MCF 10A (cell line): ENCODE measurements around the gene IFI44. TPM values are rescaled to one million over a fixed set of nuclear protein-coding genes. Genes with fewer than 3 reads are reported as not detected.

Source experiments
- BruUV-seq: library from RNA; stranded (reverse); fragments of 400-500 nt; replicated peaks from 2 replicates; lab custom pipeline; 2021; lab: Mats Ljungman, UMichigan
- CTCF ChIA-PET: fragments of 300-600 bp; sonication (Branson Sonifier 250); formaldehyde crosslinking; extraction: SDS; loops from one replicate; lab custom pipeline; 2021; ENCODE audit warnings: antibody characterized with exemption, inconsistent platforms; lab: Yijun Ruan, JAX
- POLR2A ChIA-PET: fragments of 300-600, 350-650 bp; sonication (Branson Sonifier 250); formaldehyde crosslinking; extraction: SDS; loops from one replicate; lab custom pipeline; 2020; ENCODE audit warnings: antibody characterized with exemption, inconsistent platforms; lab: Yijun Ruan, JAX
- DNase-seq: peaks from one replicate; pipeline ENCODE4 v3.0.0-alpha.2; 2018; ENCODE audit not compliant: unreplicated experiment
- H3K27ac Mint-ChIP-seq: one replicate; pipeline ENCODE4 v1.8.0; 2022; ENCODE audit warnings: mild to moderate bottlenecking, low read depth, mixed read lengths; ENCODE audit not compliant: unreplicated experiment
- H3K27me3 Mint-ChIP-seq: one replicate; pipeline ENCODE4 v1.8.0; 2022; ENCODE audit warnings: mixed read lengths; ENCODE audit not compliant: insufficient read depth, unreplicated experiment
- H3K36me3 Mint-ChIP-seq: one replicate; pipeline ENCODE4 v1.8.0; 2022; ENCODE audit warnings: mild to moderate bottlenecking, moderate library complexity, mixed read lengths; ENCODE audit not compliant: insufficient read depth, unreplicated experiment
- H3K4me1 Mint-ChIP-seq: one replicate; pipeline ENCODE4 v1.8.0; 2022; ENCODE audit warnings: mixed read lengths; ENCODE audit not compliant: insufficient read depth, unreplicated experiment
- H3K4me3 Mint-ChIP-seq: one replicate; pipeline ENCODE4 v1.8.0; 2022; ENCODE audit warnings: mild to moderate bottlenecking, moderate library complexity, mixed read lengths; ENCODE audit not compliant: unreplicated experiment
- H3K9me3 Mint-ChIP-seq: one replicate; pipeline ENCODE4 v1.8.0; 2022; ENCODE audit warnings: mixed read lengths; ENCODE audit not compliant: unreplicated experiment
- intact Hi-C: fragments of 100-400 bp; cut with micrococcal nuclease; formaldehyde crosslinking; loops from 2 replicates; pipeline ENCODE4 v1.14.1; 2022
- total RNA-seq: library from RNA; stranded (reverse); gene quantifications from 2 replicates; pipeline ENCODE4 v1.2.3, GENCODE V29; 2022
- TF ChIP-seq, protein P1 (sequence below): fragments of 200-600 bp; IDR thresholded peaks from one replicate; pipeline ENCODE4 v1.8.0; 2022; ENCODE audit warnings: antibody characterized with exemption, mild to moderate bottlenecking; ENCODE audit not compliant: unreplicated experiment

Gene IFI44
- total RNA-seq, 1 experiment from 2014 or later = 7.5 TPM

DNA sequence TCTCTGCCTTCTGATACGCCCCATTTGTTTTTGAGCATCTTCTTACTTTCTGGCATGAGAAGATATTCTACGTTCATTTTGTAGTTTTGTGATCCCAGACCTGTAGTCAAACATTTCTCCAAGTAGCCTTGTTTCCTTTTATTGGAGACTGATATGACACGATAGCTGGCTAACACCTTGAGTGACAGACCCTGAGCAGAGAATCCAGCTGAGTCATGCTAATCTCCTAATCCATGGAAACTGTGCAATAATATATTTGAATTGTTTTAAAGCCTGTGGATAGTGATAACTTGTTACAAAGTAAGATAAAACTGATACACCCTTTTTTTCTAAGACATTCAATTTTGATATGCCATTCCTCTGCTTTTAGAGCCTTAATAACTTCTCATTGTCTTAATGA is 30.6 kb upstream of the IFI44 start:
- Mint-ChIP-seq H3K4me3 (peak overlapping the region; percentile 73), H3K36me3 (no peaks in the 10 kb centered on the region), H3K9me3 (peaks cover 2% of the 10 kb centered on the region), H3K27me3 (no peaks in the 10 kb centered on the region), H3K4me1 (peaks cover 22% of the 10 kb centered on the region), H3K27ac (peak overlapping the region; percentile 75)
- intact Hi-C loops = no loop called here
- no TSS peak for BruUV-seq
- peak; percentile 5 for DNase-seq
- ChIA-PET CTCF (interaction anchor here (1.0 to 4.2 kb wide), 2 partner anchors 47 to 55 kb away, joined by 5 to 43 read pairs; no protein-coding TSS in a partner anchor), POLR2A (interaction anchor here (0.7 to 2.3 kb wide), 3 partner anchors 31 to 640 kb away, joined by 3 to 19 read pairs (median 3); partner anchors contain the start of genes FUBP1 and IFI44)
- TF ChIP-seq, protein P1, sequence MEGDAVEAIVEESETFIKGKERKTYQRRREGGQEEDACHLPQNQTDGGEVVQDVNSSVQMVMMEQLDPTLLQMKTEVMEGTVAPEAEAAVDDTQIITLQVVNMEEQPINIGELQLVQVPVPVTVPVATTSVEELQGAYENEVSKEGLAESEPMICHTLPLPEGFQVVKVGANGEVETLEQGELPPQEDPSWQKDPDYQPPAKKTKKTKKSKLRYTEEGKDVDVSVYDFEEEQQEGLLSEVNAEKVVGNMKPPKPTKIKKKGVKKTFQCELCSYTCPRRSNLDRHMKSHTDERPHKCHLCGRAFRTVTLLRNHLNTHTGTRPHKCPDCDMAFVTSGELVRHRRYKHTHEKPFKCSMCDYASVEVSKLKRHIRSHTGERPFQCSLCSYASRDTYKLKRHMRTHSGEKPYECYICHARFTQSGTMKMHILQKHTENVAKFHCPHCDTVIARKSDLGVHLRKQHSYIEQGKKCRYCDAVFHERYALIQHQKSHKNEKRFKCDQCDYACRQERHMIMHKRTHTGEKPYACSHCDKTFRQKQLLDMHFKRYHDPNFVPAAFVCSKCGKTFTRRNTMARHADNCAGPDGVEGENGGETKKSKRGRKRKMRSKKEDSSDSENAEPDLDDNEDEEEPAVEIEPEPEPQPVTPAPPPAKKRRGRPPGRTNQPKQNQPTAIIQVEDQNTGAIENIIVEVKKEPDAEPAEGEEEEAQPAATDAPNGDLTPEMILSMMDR = no peak

DNA sequence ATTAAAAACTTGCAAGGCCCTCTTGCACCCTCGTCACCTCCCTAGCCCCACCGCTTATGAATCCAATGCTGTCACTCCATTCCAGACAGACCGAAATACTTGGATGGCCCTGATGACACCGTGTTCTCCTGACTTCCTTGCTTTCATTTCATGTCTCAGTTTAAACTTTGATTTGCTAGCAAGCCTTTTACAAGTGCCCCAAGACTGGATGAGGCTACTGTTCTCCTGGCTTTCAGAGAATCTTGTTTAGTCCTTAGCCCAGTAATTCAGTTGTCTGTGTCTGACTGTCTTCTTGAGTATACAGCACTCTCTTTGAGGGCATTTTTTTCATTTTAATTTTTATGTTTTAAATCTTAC is 30.2 kb upstream of the IFI44 start:
- Mint-ChIP-seq H3K4me1 (peaks cover 25% of the 10 kb centered on the region), H3K27me3 (no peaks in the 10 kb centered on the region), H3K27ac (peak overlapping the region; percentile 75), H3K36me3 (no peaks in the 10 kb centered on the region), H3K9me3 (peaks cover 6% of the 10 kb centered on the region), H3K4me3 (peak overlapping the region; percentile 73)
- ChIA-PET CTCF (interaction anchor here (0.6 to 4.2 kb wide), 9 partner anchors 12 to 475 kb away, joined by 3 to 43 read pairs (median 4); no protein-coding TSS in a partner anchor), POLR2A (interaction anchor here (0.6 to 2.3 kb wide), 13 partner anchors 30 to 641 kb away, joined by 3 to 21 read pairs (median 3); partner anchors contain the start of genes FUBP1 and IFI44)
- no TSS peak for BruUV-seq
- no peak for DNase-seq
- TF ChIP-seq, protein P1 = no peak
- intact Hi-C loops = no loop called here

GRCh38 chr1:78619803-78620579 is 29.6 kb upstream of the IFI44 start, which contains the start of gene IFI44L:
Gene IFI44L, plus strand, starts transcription at chr1:78620448. Its CDS starts 7,468 bp downstream, at chr1:78627916.
- H3K4me3 Mint-ChIP-seq = peak within 1 kb of the TSS; percentile 73
- peak; percentile 62 for DNase-seq
- intact Hi-C loops = loop anchor here (1.0 kb wide), 1 partner anchor 573 kb away; no protein-coding TSS in a partner anchor
- H3K36me3 Mint-ChIP-seq = no peaks in the 10 kb centered on the region
- H3K4me1 Mint-ChIP-seq = peaks cover 29% of the 10 kb centered on the region
- BruUV-seq = no TSS peak
- peaks cover 11% of the 10 kb centered on the region for H3K9me3 Mint-ChIP-seq
- H3K27ac Mint-ChIP-seq = peak within 1 kb of the TSS; percentile 75
- TF ChIP-seq, protein P1 = no peak
- ChIA-PET CTCF (interaction anchor here (0.6 to 4.2 kb wide), 17 partner anchors 9 to 1340 kb away, joined by 3 to 43 read pairs (median 4); no protein-coding TSS in a partner anchor), POLR2A (interaction anchor here (0.6 to 2.3 kb wide), 19 partner anchors 9 to 642 kb away, joined by 3 to 21 read pairs (median 4); partner anchors contain the start of genes FUBP1 and IFI44)
- no peaks in the 10 kb centered on the region for H3K27me3 Mint-ChIP-seq

- intact Hi-C loops = loop anchor here (1.0 kb wide), 1 partner anchor 573 kb away; no protein-coding TSS in a partner anchor
- TF ChIP-seq, protein P1 = no peak
- POLR2A ChIA-PET = interaction anchor here (0.8 to 2.3 kb wide), 12 partner anchors 9 to 617 kb away, joined by 3 to 21 read pairs (median 4); partner anchors contain the start of gene IFI44
- CTCF ChIA-PET = interaction anchor here (0.6 to 4.2 kb wide), 8 partner anchors 8 to 1340 kb away, joined by 3 to 43 read pairs (median 4); no protein-coding TSS in a partner anchor
- peak; percentile 16 for DNase-seq
- Mint-ChIP-seq H3K27me3 (no peaks in the 10 kb centered on the region), H3K4me1 (peaks cover 29% of the 10 kb centered on the region), H3K4me3 (peak overlapping the region; percentile 73), H3K9me3 (peaks cover 11% of the 10 kb centered on the region), H3K27ac (peak overlapping the region; percentile 75), H3K36me3 (peaks cover under 1% of the 10 kb centered on the region)
- BruUV-seq = TSS peak; percentile 51
Measured at GRCh38 chr1:78620666-78621065, 29.0 kb upstream of the IFI44 start.
